Activated CD4-positive, alpha-beta T cell treated with anti-CD3 and anti-CD28 coated beads, Interleukin-2, amount 50 U/mL, for 24 hours (primary cell): Measurements from ENCODE around the gene STT3B.

ENCODE experiments used
- DNase-seq, 2 donors: peaks; one replicate each; pipeline ENCODE4 v3.0.0-alpha.2; 2020; ENCODE audit warnings: low read depth in 1 of 2, low spot score in 1 of 2

The STT3B gene

DNA sequence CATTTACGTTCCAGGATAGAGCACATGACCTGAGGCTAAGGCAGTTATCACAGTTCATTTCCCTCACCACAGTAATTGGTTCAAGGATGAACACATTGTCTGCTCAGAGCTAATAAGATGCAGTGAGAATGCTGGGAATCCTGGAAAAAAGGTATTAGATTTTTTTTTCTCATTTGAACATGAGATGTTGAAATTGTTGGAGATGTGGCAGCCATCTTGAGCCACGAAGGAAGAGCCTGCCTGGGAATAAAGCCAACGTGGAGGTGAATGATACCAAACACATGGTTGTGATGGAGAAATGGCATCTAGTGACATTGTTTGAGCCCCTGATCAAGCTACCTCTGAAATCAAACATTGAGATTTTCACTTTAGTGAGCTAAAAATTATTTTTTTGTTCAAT lies 16.0 kb upstream of the STT3B start:
- DNase-seq, result no peak

DNA sequence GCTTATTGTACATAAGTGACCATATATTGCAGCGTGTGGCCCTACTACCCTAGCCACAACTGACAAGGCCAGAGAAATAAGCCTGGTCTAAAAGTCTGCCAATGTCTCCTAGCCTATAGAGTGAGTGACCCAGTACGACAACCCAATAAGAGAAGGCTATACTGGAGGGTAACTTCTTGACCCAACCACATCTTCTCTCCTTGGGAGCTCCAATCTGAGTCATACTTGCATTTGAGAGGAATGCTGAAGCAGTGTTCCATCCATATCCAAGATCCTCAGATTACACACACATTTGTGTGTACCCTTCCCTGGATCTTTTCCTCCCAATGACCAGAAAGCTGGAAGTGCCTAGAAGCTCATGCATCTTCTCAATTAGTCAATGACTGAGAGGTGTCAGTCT lies 11.3 kb upstream of the STT3B start:
- no peak for DNase-seq

DNA sequence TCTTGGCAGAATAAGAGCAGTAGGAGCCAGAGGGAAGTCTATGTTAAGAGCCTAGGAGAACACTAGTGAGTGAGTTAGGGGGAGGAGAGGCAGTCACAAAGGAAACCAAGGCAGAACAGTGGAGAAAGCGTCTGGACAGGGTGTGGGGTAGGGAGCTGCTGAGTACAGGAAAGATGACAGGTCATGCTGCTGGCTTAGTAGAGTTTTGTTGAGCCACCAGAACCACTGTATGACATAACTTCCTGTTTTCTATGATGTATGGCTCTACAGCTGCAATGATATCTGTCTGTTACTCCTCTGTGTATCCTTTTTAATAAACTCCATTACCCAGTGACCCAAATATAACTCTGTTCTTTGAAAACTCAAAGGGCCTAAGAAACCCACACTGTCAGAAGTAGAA lies 10.6 kb upstream of the STT3B start:
- no peak for DNase-seq

DNA sequence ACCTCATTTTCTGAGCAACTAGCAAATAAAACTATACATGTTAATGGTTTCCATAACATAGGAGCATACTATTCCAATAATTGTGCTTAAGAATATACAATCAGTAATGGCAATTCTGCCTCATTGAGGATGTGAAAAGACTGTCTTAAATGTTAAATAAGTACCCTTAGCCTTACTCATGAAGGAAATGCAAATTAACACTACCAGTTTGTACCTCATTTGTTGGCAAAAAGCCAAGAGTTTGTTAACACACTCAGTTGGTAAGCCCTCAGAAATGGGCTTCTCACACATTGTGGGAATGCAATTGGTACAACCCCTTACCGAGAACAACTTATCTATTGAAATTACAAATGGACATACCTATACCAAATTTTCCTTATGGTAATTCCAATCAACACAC lies 9.2 kb upstream of the STT3B start:
- no peak for DNase-seq

GRCh38 chr3:31525532-31525931 lies 7.2 kb upstream of the STT3B start:
- DNase-seq, result no peak

GRCh38 chr3:31529421-31529820 lies 3.3 kb upstream of the STT3B start:
- no peak for DNase-seq

GRCh38 chr3:31530039-31530959 lies 2.4 kb upstream of the STT3B start:
- no peak for DNase-seq

DNA sequence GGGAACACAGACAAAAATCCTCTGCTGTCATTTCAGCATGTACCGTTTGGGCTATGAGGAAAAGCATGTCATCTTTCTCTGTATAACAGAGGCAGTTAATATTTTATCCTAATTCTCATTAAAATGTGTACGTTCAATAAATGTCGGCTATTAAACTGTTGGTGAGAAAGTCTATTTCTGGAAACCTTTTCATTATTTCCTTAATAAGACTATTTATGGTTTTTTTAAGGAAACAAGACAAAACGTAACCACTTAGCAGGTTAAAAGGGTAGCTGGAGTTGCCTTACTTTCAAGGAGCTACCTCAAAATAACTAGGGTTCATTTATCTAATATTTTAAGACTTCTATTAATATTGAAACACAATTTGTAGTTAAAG lies 1.8 kb upstream of the STT3B start:
- DNase-seq, result no peak

DNA sequence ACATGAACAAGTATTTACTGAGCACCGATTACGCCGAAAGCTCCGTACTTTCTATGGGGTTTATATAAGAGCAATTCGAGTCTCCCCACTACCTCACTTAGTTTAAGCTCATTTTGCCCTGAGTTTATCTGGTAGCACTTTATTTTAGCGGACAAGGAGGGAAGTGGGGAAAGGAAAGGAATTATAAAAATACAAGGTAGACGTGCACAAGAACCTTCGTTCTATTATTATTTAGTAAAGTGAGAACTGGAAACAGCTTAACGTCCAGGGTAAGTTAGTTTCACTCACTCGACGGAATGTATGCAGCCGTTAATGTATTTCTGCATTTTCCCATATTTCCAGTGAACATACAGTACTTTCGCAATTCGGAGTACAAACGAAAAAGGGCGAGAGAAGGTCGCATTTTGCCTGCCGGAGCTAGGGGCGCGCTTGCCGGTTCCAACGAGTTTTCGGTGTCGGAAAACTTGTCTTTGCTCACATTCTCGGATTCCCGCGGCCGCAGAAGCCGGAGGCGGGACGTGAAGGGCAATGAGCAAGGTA lies 1.2 kb upstream of the STT3B start:
- no peak for DNase-seq

DNA sequence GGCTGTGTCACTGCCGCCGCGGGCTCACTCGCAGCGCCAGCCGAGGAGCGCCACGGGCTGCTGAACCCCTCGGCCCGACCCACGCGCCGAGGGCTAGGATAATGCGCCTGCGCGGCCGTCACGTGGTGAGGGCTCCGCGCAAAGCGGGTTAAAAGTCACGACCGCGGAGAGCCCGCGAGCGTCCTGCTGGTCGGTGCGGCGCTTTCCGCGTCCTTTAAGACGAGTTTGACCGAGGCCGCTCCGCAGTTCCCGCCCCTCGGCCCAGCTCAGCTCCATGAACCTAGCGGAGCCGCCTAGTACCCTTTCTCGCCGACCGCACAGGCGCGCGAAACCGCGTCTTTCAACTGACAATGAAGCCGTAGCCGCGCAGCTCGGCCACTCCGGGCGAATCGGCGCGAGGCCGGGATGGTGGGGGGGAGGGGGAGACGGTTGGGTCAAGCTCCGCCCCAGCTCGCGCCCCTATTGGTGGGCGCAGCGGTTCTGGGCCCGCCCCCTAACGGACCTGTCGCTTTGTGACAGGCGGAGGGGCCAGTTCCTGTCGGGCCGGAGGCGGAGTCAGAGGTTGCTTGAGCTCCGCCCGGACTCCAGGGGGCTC lies 636 bp upstream of the STT3B start:
- peak; percentile 97 to 98 for DNase-seq

- peak; percentile 21 to 28 for DNase-seq
Measured at GRCh38 chr3:31533169-31534064, 692 bp downstream of the STT3B start.

GRCh38 chr3:31534065-31534425 lies 1.3 kb downstream of the STT3B start:
- DNase-seq, result no peak

DNA sequence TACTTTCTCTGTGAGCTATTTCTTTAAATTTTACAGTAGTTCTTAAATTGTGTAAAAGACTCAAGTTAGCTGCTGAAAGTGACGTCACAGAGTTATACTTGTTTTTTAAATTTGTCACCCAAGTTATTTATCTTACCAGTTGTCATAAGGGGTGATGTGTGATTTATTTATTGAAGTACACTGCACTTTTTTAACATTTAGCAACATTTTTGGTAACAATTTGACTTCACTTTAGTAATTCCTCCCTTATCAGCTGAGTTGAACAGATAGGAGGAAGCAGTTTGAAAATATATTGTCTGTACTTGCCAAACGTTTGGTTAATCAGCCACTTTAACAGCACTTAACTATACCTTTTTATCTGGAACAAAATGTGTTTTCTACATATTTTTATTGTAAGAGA lies 3.8 kb downstream of the STT3B start:
- no peak for DNase-seq

DNA sequence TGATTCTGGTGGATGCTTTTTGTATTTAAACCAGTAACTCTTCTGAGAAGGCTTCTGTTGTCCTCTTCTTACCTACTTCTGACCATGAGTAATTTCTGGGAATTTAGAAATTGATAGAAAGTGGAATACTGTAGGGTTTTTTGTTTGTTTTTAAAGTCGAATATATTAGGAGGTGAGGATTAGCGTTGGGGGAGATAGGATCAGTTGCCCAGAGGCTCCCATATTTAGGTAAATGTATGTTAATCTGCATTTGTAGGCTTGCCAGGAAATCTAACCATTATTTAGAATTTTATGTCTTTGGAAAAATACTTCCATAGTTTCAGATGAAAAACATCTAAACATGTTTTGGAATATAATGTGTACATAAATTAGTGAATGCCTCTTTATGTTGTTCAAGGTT lies 6.1 kb downstream of the STT3B start:
- no peak for DNase-seq

GRCh38 chr3:31539275-31539674 lies 6.5 kb downstream of the STT3B start:
- DNase-seq, result no peak

GRCh38 chr3:31541089-31541488 lies 8.4 kb downstream of the STT3B start:
- DNase-seq, result peak in 1 of 2 donors; percentile 21

- DNase-seq, result no peak
Measured at GRCh38 chr3:31542246-31542645, 9.5 kb downstream of the STT3B start.

DNA sequence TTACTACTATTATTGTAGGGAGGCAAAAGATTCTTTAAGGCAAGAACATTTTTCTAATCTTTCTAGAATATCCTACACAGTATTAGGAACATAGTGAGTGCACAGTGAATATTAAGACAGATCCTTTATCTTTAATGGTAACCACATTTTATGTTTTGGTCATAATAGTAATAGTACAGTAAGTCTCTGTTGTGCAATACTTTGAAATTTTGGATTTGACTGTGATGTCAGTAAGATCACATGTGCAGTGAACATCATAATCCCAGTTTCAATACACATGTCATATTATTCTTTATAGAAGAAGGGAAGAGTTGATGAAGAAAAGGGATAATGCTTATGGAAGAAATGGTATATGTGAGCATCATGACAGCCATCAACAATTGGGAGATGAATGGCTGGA lies 10.7 kb downstream of the STT3B start:
- no peak for DNase-seq

DNA sequence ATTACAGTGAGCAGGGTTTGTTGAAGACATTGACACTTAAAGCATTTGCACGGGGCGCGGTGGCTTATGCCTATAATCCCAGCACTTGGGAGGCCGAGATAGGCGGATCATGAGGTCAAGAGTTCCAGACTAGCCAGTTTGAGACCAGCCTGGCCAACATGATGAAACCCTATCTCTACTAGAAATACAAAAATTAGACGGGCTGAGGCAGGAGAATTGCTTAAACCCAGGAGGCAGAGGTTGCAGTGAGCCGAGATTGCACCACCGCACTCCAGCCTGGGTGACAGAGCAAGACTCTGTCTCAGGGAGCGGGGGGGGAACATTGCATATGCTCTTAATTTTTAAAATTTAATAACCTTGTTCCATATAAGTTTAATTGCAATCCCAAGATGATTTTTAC lies 11.9 kb downstream of the STT3B start:
- no peak for DNase-seq

- DNase-seq, result no peak
Measured at GRCh38 chr3:31546162-31546561, 13.4 kb downstream of the STT3B start.

- no peak for DNase-seq
Measured at GRCh38 chr3:31546725-31547124, 14.0 kb downstream of the STT3B start.
